B cell (primary cell): ENCODE data around the gene CROT. TPM values are rescaled to one million over a fixed set of nuclear protein-coding genes. Genes with fewer than 3 reads are reported as not detected.

Source experiments
- ATAC-seq: fragments of 200-7000 bp; cut with Tn5 transposase; one replicate; pipeline ENCODE4 v1.10.0; 2021; ENCODE audit warnings: low read depth, mild to moderate bottlenecking, moderate number of reproducible peaks, moderate library complexity
- CTCF ChIA-PET: fragments of 350-600 bp; sonication (Branson Sonifier 250); formaldehyde crosslinking; loops from one replicate; lab custom pipeline; 2021; ENCODE audit warnings: antibody characterized with exemption, inconsistent platforms; lab: Charles Lee
- POLR2A ChIA-PET: fragments of 350-600 bp; sonication (Branson Sonifier 250); formaldehyde crosslinking; loops from one replicate; lab custom pipeline; 2021; ENCODE audit warnings: antibody characterized with exemption; lab: Charles Lee
- DNase-seq: peaks from one replicate; pipeline ENCODE4 v3.0.0; 2013
- H2AFZ ChIP-seq: 2 replicates; pipeline ENCODE4 v1.6.1; 2012; ENCODE audit warnings: mild to moderate bottlenecking, low read depth, low read length; ENCODE audit not compliant: insufficient read depth, poor library complexity, severe bottlenecking
- H3K27ac ChIP-seq, 2 donors: 1 replicate in 1 of 2; 2 replicates in 1 of 2; pipeline ENCODE4 v1.5.1; 2012 to 2013; ENCODE audit warnings: low read length in 2 of 2, mild to moderate bottlenecking in 2 of 2, moderate library complexity in 1 of 2
- H3K27me3 ChIP-seq, 4 experiments: fragments of 200-600 bp in 1 of 4; sonication (generic) in 1 of 4; replicated peaks in 1 of 4; 1 replicate in 2 of 4; 2 replicates in 2 of 4; pipeline versions ENCODE4 v1.6.1 to v1.7.0; 2013 to 2016; ENCODE audit warnings: low read length in 3 of 4, mild to moderate bottlenecking in 2 of 4, mixed read lengths in 1 of 4, moderate library complexity in 1 of 4; ENCODE audit not compliant: insufficient read depth in 4 of 4, control insufficient read depth in 3 of 4; ENCODE audit errors: control extremely low read depth in 1 of 4
- H3K36me3 ChIP-seq, 2 experiments: replicated peaks in 1 of 2; 1 replicate in 1 of 2; 2 replicates in 1 of 2; pipeline versions ENCODE4 v1.6.1 to v1.7.1; 2013; ENCODE audit warnings: low read length in 1 of 2; ENCODE audit not compliant: insufficient read depth in 2 of 2, control insufficient read depth in 1 of 2; ENCODE audit errors: control extremely low read depth in 1 of 2, extremely low read depth in 1 of 2
- H3K4me1 ChIP-seq, 2 donors: fragments of 200-600 bp in 1 of 2; sonication (generic) in 1 of 2; 1 replicate in 1 of 2; 2 replicates in 1 of 2; pipeline versions ENCODE4 v1.5.1 to v1.6.1; 2013 to 2017; ENCODE audit warnings: low read length in 2 of 2; ENCODE audit not compliant: control insufficient read depth in 2 of 2, insufficient read depth in 2 of 2
- H3K4me2 ChIP-seq: replicated peaks from 2 replicates; pipeline ENCODE3; 2012; ENCODE audit warnings: mild to moderate bottlenecking, low read depth, low read length; ENCODE audit not compliant: poor library complexity, severe bottlenecking
- H3K4me3 ChIP-seq, 5 experiments: fragments of 200-600 bp in 1 of 5; sonication (generic) in 1 of 5; 1 replicate in 3 of 5; 2 replicates in 2 of 5; pipeline versions ENCODE4 v1.5.1 to v1.7.0; 2011 to 2016; ENCODE audit warnings: low read length in 4 of 5, mild to moderate bottlenecking in 4 of 5, low read depth in 2 of 5, control low read depth in 1 of 5, moderate library complexity in 1 of 5; ENCODE audit not compliant: insufficient read depth in 1 of 5; ENCODE audit errors: control extremely low read depth in 1 of 5, extremely low read depth in 1 of 5
- H3K79me2 ChIP-seq: fragments of 200-600 bp; sonication (generic); one replicate; pipeline ENCODE4 v1.6.0; 2016; ENCODE audit warnings: low read length; ENCODE audit not compliant: control insufficient read depth, insufficient read depth
- H3K9ac ChIP-seq: fragments of 200-600 bp; sonication (generic); 2 replicates; pipeline ENCODE4 v1.6.1; 2017; ENCODE audit warnings: mild to moderate bottlenecking, low read length, moderate library complexity
- H3K9me3 ChIP-seq, 3 donors: one replicate each; pipeline versions ENCODE4 v1.6.1 to v1.7.1; 2013; ENCODE audit warnings: low read length in 2 of 3; ENCODE audit not compliant: control insufficient read depth in 2 of 3, insufficient read depth in 1 of 3; ENCODE audit errors: control extremely low read depth in 1 of 3
- H4K20me1 ChIP-seq: 2 replicates; pipeline ENCODE4 v1.6.0; 2012; ENCODE audit warnings: mild to moderate bottlenecking, low read length; ENCODE audit not compliant: insufficient read depth, control insufficient read depth, poor library complexity, severe bottlenecking
- H3K27ac Mint-ChIP-seq: one replicate; pipeline ENCODE4 v1.8.0; 2021; ENCODE audit warnings: mixed read lengths
- H3K27me3 Mint-ChIP-seq: one replicate; pipeline ENCODE4 v1.8.0; 2021; ENCODE audit warnings: mixed read lengths
- H3K4me1 Mint-ChIP-seq: one replicate; pipeline ENCODE4 v1.8.0; 2021; ENCODE audit warnings: mixed read lengths
- H3K4me3 Mint-ChIP-seq: one replicate; pipeline ENCODE4 v1.8.0; 2021; ENCODE audit warnings: mixed read lengths
- H3K9me3 Mint-ChIP-seq: one replicate; pipeline ENCODE4 v1.8.0; 2022; ENCODE audit warnings: mixed read lengths; ENCODE audit not compliant: insufficient read depth
- EZH2 ChIP-seq: IDR thresholded peaks from 2 replicates; pipeline ENCODE4 v1.6.1; 2012; ENCODE audit warnings: borderline replicate concordance, low read depth, mild to moderate bottlenecking, moderate library complexity, low read length; ENCODE audit not compliant: insufficient read depth, poor library complexity, severe bottlenecking
- WGBS: methylation state at CpG from one replicate; pipeline ENCODE4 v1.1.5; 2013; ENCODE audit warnings: missing lambda C conversion rate; ENCODE audit not compliant: insufficient coverage; 5-methylcytosine and 5-hydroxymethylcytosine counted together
- intact Hi-C: fragments of 100-400 bp; cut with micrococcal nuclease; formaldehyde crosslinking; loops from one replicate; pipeline ENCODE4 v1.10.0; 2022
- polyA plus RNA-seq: library from polyadenylated mRNA; depleted of rRNA; stranded (reverse); fragments of >200 nt; gene quantifications from 2 replicates; pipeline ENCODE4 v1.2.3, GENCODE V29; 2012
- total RNA-seq, 2 donors: library from RNA; stranded (reverse); fragments of 120-200 nt in 1 of 2; gene quantifications; 1 replicate in 1 of 2; 2 replicates in 1 of 2; pipeline versions ENCODE4 v1.2.3 to v1.2.4, GENCODE V29; 2013 to 2022
- TF ChIP-seq, protein P1 (sequence below): fragments of 200-600 bp; IDR thresholded peaks from one replicate; pipeline ENCODE4 v1.8.0; 2022; ENCODE audit warnings: antibody characterized with exemption, mild to moderate bottlenecking

CROT gene
- total and polyA plus RNA-seq, 2 donors (not counting 1 experiment from before 2014, with no cell fraction given) = 2.7 to 13.3 TPM

DNA sequence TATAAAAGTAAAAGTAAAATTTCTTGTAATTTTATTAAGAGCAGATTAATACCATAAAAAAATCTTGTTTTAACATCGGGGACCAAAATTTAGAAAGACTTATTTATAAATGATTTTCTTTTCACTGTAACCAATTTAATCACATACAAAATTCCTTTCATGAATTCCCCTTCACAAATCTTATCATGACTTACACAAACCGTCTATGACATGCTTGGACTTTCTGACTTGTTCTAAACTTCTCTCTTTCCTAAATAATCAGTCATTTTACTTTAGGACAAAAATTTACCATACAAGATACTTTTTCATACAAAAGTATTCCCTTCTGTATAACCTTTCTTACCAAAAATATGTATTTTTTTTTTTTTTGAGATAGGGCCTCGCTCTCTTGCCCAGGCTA is 9.3 kb downstream of the CROT start:
- no peak overlapping the region for H3K4me3 Mint-ChIP-seq
- H3K27ac ChIP-seq = no peak overlapping the region

DNA sequence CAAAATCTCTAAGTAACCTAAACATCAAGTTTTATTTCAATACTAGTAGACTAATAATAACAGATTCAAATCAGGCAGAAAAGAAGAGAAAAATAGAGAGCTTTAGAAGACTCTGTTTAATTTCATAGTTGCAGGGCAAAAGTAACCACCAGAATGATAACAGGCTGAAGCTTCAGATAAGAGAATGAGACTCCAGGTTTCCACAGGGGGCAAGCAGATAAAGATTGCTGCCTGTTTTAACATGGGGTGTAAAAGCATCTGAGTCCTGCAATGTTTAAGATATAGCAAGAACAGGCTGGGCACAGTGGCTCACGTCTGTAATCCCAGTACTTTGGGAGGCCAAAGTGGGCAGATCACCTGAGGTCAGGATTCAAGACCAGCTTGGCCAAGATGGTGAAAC is 11.0 kb downstream of the CROT start:
- Mint-ChIP-seq H3K4me1 (peaks cover 3% of the 10 kb centered on the region), H3K27ac (no peak overlapping the region), H3K27me3 (no peaks in the 10 kb centered on the region), H3K4me3 (no peak overlapping the region), H3K9me3 (no peaks in the 10 kb centered on the region)
- TF ChIP-seq, protein P1, sequence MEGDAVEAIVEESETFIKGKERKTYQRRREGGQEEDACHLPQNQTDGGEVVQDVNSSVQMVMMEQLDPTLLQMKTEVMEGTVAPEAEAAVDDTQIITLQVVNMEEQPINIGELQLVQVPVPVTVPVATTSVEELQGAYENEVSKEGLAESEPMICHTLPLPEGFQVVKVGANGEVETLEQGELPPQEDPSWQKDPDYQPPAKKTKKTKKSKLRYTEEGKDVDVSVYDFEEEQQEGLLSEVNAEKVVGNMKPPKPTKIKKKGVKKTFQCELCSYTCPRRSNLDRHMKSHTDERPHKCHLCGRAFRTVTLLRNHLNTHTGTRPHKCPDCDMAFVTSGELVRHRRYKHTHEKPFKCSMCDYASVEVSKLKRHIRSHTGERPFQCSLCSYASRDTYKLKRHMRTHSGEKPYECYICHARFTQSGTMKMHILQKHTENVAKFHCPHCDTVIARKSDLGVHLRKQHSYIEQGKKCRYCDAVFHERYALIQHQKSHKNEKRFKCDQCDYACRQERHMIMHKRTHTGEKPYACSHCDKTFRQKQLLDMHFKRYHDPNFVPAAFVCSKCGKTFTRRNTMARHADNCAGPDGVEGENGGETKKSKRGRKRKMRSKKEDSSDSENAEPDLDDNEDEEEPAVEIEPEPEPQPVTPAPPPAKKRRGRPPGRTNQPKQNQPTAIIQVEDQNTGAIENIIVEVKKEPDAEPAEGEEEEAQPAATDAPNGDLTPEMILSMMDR = no peak
- no peak for TF ChIP-seq EZH2
- Histone ChIP-seq H3K27me3 (no peaks in the 10 kb centered on the region), H3K9me3 (peaks cover 2 to 17% (median 16%) of the 10 kb centered on the region in 3 donors), H3K79me2 (no peaks in the 10 kb centered on the region), H2AFZ (no peak overlapping the region), H3K4me2 (no peak overlapping the region), H3K9ac (no peak overlapping the region), H3K4me1 (no peaks in the 10 kb centered on the region), H3K36me3 (peaks cover 3 to 28% of the 10 kb centered on the region in 2 experiments), H4K20me1 (no peaks in the 10 kb centered on the region), H3K4me3 (no peak overlapping the region), H3K27ac (no peak overlapping the region)
- DNase-seq = no peak
- 100% methylated on average over 1 of the region's 1 CpG for WGBS
- ATAC-seq = no peak
- CTCF ChIA-PET = no interaction called here
- POLR2A ChIA-PET = no interaction called here
- intact Hi-C loops = no loop called here

More for the DNA sequence above, 9.3 kb downstream of the CROT start:
- no peak overlapping the region for H3K27ac Mint-ChIP-seq
- CTCF ChIA-PET = no interaction called here
- H3K27me3 Mint-ChIP-seq = no peaks in the 10 kb centered on the region
- WGBS = 100% methylated on average over 2 of the region's 3 CpGs
- intact Hi-C loops = no loop called here
- Histone ChIP-seq H3K4me2 (no peak overlapping the region), H3K36me3 (peaks cover 5 to 36% of the 10 kb centered on the region in 2 experiments), H3K79me2 (no peaks in the 10 kb centered on the region), H3K9me3 (peaks cover 2 to 17% (median 16%) of the 10 kb centered on the region in 3 donors), H4K20me1 (no peaks in the 10 kb centered on the region), H3K27me3 (no peaks in the 10 kb centered on the region), H2AFZ (no peak overlapping the region), H3K9ac (no peak overlapping the region), H3K4me3 (no peak overlapping the region), H3K4me1 (no peaks in the 10 kb centered on the region)
- DNase-seq (no peak), ATAC-seq (no peak)
- no peaks in the 10 kb centered on the region for H3K9me3 Mint-ChIP-seq
- no peaks in the 10 kb centered on the region for H3K4me1 Mint-ChIP-seq
- POLR2A ChIA-PET = no interaction called here
- TF ChIP-seq EZH2 = no peak
- TF ChIP-seq, protein P1 = no peak
